HuH-7.5 (cell line): ENCODE measurements around the gene WBP1.

ENCODE experiments used
- DNase-seq: peaks from one replicate; pipeline ENCODE4 v3.0.0; 2011; ENCODE audit warnings: low spot score

WBP1 gene

DNA sequence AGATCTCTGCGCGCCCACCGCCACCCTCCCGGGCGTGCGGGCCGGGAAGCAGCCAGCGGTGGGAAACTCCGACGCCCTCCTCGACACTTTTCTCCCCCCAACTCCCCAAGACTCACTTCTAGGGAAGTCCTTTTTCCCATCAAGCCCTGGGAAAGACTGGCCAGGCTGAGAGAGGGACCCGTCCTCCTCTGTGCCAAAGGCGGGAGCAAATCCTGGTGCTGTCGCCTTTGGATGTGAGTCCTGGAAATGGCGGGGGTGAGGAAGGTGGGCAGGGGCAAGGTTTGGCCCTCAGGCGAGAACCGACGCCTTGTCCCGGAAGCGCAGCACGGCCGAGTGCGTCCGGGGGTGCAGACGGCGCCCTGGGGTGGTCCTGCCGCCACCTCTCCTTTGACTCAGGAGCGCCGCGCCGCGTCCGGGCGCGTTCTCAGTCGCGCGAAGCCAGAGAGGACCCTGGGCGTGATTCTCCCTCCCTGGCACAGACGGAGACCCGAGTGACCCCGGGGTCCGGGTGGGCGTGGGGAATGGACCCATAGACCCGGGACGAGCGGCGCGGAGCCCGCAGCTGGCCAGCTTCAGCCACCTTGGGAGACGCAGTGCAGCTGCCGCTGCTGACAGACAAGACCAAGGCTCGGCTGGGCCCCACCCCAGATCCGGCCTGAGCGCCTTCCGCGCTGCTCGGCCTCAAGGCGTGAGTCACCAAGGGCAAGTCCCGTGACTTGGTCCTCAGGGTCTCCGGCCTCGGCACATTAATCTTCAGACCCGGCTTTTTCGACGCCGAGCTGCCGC lies 44.7 kb downstream of the WBP1 start:
- DNase-seq: no peak

DNA sequence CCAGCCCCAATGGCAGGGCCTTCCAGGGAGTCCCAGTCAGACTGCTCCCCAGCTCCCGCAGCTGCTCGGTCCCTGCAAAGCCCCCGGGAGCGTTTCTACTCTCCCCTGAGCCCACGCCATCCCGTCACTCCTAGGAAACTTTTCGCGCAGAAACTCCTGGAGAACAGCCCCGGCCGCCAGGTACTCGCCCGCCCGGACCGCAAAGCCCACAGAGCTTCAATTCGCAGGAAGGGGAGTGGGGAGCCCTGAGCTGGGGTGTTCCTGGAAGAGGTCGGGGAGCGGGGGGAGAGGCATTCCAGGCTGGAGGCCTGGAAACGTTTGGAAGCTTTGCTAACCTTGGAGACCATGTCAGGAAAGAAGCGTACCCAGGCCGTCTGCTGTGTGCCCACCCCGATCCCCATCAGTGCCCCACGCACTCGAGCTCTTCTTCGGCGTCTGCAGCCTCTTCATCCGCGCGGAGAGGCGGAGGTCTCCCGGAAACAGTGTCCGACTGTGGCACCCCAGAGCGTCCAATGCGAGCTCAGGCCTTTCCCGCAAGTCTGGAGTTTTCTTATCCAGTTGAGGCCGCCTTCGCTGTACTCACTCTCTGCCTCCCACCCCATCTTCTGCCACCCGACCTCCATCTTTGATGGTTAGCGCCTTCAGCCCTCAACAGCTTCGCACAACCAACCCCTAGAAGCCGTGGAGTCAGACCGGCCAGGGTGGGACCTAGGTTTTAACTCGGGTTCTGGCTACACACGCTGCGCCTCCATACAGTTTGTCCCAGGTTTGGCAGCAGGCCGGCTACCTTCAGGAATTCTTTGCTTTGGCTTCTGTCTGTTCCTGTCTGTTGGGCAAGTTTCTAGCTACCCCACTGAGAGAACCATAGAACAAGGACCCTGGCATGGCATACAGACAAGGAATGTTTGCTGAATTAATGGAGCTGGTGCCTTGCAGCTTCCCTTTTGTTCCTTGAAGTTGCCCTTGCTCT lies 45.6 kb downstream of the WBP1 start:
- no peak for DNase-seq

DNA sequence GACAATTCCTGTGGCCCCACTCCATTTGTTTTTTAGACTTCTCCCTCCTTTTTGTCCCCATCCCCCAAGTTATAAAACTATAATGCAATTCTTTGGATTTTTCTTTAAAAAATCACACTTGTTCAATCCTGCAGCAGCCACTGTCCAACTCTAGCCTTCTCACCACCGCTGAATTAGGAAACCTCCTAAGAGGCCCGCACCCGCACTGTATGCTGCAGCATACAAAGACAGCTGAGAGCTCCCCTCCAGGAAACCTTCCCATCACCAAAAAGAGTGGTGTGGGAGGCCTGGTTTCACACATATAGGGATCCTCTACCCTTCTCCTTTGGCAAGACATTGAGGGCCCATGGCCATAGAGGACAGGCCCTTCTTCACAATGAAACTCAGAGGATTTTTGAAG lies 46.4 kb downstream of the WBP1 start:
- no peak for DNase-seq

DNA sequence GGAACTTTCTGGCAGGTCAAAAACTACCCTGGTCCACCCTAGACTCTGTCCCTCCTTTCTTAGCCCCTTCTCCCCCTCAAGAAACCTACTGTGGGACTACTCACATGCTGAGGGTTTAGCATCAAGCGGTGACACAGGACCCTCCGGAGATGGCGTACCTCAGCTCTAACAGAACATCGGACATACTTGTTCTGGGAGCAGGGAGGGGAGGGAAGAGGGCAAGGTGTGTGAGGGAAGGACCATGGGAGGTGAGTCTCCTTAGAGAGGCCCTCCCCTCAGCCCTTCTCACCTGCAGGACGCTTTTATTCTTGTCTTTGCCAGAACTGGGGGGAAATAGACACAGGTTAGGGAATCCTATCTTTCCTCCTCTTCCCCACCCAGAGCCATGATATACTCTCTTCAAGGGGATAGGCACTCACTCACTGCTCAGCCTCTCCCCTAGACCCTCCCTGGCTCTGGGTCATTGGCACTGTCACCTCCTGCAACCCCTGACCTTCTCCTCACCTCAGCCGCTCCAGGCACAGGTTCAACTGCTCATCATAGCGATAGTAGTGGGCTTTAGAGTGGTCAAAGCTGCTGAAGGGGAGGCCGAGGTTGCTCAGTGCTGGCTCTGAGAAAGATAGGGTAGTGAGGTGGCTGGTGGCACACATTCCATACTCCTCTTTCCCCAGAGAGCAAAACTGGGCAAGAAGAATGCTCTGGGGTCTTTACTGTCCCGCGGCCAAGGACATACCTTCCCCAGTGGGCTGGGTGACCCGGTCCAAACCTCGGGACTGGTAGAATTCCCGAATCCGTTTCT lies 47.4 kb downstream of the WBP1 start:
- DNase-seq: no peak

DNA sequence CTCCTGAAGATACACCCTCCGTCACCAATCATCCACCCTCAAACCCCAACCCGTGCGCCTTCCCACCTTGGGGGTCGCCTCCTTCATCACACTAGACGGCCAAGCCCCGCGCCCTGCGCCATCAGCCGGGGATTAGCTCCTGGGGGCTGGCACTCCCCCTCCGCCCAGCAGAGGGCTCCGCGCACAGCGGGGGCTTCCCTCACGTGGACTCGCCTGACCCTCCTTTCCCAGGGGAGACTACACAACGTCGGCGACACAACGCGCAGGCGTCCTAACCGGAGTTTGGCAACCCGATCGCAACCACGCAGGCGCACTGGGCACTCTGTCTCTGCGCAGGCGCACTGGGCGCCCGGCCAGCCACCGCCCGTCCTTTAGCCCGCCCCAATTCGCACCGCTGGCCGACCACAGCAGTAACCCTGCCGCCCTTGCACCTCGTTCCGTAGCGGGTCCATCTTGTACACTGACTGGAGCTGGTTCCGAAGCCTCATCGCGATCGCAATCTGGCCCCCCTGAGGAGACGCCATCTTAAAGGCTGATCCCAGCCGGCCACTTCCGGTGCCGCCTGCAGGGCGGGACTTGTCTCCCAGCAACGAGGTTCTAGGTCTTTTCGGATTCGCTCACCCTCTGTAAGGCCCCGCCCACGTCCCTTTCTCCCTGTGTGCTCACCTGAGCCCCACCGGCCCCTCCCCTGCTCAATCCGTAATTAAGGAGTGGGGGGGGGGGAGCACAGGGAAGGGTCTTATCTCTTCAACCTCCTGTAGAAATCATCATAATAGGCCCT lies 49.1 kb downstream of the WBP1 start, which contains the start of gene PCGF1:
Gene PCGF1 (minus strand): TSS at position 551 of the 781 bp plus-strand sequence. CDS start 27 bp downstream, at position 524.
- DNase-seq: peak; percentile 92

DNA sequence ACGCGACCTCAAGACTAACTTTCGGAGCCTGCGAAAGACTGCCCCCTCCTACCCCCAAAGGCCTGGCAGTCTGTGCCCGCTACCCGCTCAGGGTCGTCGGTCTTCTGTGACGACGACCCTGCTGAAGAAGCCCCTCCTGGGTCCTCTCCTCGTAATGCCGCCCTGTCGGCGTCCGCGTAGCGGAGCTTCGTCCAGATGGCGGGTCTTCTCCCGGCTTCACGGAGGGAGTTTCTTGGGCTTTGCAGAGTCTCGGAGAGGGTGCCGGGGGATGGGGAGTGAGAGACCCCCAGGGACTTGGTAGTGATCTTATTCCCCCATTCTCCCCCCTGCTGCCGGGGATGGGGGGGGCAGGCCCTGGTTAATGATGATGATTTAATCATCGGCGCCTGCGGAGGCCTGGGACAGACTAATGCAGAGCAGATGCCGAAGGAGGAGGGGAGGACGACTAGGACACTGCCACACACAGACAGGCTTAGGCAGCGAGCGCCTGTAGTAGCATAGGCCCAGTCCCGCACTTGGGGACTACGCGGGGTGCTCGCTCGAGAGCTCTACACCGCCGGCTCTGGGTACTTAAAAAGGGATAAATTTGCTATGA lies 49.8 kb downstream of the WBP1 start:
- no peak for DNase-seq

DNA sequence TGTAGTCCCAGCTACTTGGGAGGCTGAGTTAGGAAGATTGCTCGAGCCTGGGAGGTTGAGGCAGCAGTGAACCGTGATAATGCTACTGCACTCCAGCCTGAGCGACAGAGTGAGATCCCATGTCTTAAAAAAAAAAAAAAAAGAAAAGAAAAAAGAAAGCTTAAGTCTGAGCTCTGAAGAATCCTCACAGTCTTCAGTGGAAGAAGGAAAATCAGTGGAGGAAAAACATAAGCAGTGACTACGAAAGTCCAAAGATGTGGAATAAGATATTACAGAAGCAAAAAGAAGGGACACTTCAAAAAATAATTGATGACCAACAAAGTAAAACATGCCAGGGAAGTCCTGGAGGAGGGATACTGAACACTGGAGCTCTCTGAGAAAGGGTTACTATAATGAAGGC lies 52.0 kb downstream of the WBP1 start:
- no peak for DNase-seq
